DMS153 treated with DMSO at 0.1 percent for 48 hours (cell line): Measurements from ENCODE around the gene TANC1.

Source experiments
- DNase-seq: peaks from one replicate; lab custom pipeline; 2025; ENCODE audit not compliant: unreplicated experiment; lab: John Stamatoyannopoulos, UW

TANC1 gene

GRCh38 chr2:158968396-158969161, at the start of gene TANC1:
Gene TANC1, plus strand, starts transcription at chr2:158968640. Its CDS starts 97,271 bp downstream, at chr2:159065911.
- peak; percentile 57 for DNase-seq

DNA sequence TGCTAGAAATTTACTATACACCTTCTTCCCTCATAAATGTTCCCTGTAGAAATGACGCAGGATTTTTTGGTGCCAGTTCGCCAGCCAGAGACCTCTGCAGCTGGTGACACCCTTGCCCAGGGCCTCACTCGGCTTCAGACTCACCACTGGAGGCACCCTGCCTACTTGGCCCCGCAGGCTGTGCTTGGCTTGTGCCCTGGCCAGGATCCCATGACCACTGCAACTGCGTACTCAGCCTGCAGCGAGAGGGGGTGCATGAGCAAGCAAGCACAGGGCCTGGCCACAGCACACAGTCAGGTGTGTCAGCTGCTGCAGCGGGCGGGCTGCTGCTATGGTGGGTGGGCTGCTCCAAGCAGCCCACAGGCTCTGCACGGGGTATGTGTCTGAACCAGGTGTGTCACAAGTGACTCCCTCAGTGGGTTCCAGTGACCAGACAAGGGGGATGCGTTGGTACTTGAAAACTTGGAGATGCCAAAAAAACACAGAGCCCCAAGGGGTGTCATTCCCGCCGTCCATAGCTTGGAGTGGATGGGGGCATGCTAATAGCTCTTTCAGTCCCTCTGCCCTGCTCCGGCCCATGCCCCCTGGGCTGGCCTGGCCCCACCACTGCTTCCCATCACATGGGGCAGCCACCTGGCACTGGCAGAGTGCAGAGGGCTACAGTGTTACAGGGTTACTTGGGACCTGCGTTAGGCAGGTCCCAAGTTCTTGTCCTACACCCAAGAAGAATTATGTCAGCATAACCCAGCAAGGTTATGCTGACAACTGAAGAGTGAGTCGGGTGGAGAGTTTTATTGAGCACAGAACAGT, 46.6 kb upstream of the TANC1 start:
- DNase-seq: no peak

- no peak for DNase-seq
Observed at GRCh38 chr2:158922601-158923000, 45.8 kb upstream of the TANC1 start.

DNA sequence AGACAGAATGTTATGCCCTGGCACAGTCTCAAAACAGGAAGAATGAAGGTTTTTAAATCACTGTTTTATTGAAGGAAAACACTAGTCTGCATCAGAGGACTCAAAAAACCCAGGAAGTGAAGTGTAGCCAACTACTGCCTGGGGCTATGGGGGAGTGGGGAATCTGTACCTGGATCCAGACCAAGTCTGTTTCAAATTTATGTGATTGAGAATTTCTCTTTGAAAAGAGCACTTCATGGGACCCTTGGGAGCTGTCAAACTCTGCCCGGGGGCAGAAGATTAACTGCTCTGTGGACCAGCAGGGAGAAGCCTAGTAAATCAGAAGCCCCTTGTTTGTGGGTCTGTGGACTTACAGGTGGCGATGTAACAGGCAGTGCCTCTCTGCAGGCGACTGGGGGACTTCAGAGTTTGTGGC, 45.3 kb upstream of the TANC1 start:
- DNase-seq: no peak

- DNase-seq: no peak
Observed at GRCh38 chr2:158923641-158924040, 44.8 kb upstream of the TANC1 start.

GRCh38 chr2:158926478-158926948, 41.9 kb upstream of the TANC1 start:
- no peak for DNase-seq

DNA sequence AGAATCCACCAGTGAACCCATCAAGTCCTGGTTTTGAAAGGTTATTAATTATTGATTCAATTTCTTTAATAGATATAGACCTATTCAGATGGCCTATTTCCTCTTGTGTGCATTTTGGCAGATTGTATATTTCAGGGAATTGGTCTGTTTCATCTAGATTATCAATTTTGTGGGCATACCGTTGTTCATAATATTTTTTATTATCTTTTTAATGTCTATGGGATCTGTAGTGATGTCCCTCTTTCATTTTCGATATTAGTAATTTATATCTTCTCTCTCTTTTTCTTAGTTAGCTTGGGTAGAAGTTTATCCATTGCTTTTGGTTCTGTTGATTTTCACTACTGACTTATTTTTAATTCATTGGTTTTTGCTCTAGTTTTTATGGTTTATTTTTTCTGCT, 39.9 kb upstream of the TANC1 start:
- no peak for DNase-seq

- no peak for DNase-seq
Observed at GRCh38 chr2:158928965-158929364, 39.5 kb upstream of the TANC1 start.

DNA sequence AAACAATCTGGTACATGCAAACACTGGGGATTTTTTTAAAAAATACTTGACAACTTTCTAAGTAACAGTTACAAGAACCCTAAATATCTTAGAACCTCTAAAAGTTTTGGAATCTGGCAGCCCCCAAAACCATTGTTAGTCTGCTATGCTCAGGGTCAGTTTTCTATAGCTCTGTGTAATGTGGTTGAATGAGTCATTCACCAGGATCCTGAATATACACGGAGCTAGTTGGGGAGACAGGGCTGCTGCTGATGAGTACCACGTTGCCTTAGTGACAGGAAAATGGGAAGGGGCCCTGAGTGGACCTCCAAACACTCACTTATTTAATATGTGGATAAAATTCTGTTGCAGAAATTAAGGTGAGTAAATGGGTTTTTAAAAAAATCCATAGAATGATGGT, 36.9 kb upstream of the TANC1 start:
- no peak for DNase-seq

GRCh38 chr2:158932131-158932645, 36.3 kb upstream of the TANC1 start:
- no peak for DNase-seq

DNA sequence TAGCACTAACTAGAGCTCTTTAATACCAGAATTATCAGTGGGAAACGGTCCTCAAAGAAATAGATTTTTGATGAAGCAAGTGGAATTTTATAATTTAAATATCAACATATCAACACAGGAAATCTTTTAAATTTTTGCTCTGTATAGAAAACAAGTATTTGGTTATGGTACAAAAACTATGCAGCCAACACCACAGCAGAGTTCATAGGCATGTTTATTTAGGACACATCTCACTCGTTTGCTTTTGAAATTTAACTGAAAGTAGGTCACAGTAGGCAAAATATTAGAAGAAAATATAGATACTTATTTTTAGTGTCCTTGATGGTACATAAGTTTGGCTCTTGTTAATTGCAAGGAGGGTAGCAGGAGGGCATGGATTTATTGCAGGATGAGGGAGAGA, 34.3 kb upstream of the TANC1 start:
- no peak for DNase-seq

DNA sequence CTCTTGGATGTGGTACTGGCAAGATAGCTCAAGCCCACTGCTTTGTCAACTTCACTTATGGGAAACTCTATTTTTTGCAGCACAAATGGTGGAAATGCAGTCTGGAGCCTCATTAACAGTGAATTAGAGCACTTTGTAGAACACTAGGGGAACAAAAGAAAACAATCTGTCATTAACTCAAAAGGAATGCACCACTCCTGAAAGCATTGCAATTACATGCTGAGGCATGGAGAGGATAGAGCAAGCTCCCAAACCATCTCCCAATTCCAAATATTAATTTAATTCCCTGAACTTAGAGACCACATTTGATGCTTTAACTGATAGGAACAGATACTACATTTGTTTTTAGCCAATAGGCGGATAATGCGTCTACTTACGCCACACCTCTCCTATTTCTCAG, 32.8 kb upstream of the TANC1 start:
- no peak for DNase-seq

DNA sequence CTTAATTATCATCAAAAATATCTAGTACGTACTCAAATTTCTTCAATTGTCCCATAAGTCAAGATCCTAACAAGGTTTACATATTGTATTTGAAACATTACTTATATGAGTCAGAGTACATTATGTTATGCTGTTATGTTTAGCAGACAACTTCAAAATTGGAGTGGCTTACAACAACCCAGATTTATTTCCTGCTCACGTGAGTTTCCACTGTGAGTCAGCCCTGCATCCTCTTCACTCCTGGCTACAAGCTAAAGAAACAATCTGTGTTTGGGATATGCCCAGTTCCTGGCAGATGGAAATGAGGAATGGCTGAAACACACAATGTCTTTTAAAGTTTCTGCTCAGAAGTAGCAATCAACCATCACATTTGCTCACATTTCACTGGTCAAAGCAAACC, 31.5 kb upstream of the TANC1 start:
- DNase-seq: no peak

DNA sequence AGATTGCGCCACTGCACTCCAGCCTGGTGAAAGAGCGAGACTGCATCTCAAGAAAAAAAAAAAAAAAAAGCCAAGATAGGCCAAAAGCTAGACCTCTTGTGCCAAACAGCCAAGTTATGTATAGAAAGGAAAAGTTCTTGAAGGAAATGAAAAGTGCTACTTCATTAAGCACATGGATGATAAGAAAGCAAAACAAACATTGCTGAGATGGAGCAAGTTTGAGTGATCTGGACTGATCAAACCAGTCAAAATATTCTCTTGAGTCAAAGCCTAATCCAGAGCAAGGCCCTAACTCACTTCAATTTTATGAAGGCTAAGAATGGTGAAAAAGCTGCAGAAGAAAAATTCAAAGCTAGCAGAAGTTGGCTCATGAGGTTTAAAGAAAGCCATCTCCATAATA, 28.1 kb upstream of the TANC1 start:
- DNase-seq: no peak

- DNase-seq: no peak
Observed at GRCh38 chr2:158943973-158944372, 24.5 kb upstream of the TANC1 start.

GRCh38 chr2:158948964-158949699, 19.3 kb upstream of the TANC1 start:
- no peak for DNase-seq

DNA sequence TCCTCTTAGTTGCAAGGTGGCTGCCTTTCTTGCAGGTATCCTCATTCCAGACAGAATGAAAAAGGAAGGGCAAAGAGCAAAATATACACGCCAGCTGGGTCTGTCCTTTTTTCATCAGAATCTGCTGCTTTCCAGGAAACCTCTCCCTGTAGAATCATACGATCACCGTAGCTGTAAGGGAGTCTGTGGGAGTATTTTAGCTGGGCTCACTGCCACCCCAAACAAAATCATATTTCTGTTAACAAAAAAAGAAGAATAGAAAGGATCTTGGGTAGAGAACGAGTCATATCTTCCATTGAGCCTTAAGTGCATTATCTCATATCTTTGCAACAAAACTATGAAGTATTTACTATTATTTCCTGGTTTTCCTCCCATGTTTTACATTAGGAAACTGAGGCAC, 15.0 kb upstream of the TANC1 start:
- DNase-seq: no peak

DNA sequence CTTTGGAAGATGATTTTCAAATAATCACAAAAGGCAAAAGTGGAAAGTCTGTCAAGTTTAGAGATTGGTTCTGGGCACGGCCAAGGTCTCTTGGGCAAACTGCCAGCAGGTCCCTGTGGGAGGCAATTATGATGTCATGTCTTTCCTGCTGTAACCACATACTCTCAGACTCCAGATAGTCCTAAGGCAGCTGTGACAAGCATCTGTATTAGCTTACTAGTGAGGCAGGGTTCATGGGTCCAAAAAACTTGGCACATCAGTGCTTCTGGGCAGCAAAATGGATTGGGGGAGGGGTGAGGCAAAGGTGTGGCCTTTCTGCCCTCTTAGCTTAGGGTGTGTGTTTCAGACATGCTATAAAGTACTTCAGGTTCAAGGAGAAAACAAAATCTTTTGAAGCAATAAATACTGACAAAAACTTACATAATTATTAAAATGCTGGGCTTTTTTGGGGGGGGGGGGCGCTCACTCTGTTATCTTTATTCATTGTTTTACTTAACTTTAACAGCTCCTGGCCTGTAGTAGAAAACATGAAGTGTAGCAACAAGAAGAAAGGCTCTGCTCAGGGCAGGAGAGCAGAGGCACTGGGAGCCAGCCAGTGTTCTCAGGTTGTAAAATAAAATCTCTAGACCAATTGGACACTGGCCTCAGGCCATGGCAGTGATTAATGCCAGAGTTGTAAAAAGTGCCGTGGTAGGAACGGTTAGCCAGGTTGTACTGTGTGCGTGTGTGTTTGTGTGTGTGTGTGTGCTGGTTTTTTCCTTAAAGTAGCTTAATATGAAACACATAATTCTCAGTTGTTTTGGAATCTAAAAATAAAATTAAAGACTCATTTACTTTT, 14.3 kb upstream of the TANC1 start:
- peak; percentile 84 for DNase-seq

DNA sequence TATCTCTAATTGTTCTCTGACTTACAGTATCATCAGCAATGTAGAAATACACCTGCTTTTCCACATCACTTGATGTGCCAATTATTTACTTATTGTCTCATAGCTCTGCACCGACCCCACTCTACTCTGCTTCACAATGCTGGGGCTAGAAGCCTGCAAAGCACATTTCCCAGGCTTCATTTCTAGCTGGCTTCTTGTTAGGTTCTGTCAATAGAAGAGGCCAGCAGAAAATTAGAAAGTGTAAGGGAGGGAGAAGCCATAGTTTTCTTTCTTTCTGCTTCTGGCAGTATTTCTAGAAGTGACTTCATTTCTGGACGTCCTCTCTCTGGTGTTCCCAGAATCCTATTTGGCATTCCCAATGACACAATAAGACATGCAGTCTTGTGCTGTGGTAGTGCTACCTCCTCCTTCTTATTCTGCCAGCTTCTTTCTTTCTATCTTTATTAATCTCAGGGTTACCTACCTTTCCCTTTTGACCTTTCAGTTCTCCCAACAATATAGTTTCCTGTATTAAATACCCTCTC, 12.5 kb upstream of the TANC1 start:
- no peak for DNase-seq

DNA sequence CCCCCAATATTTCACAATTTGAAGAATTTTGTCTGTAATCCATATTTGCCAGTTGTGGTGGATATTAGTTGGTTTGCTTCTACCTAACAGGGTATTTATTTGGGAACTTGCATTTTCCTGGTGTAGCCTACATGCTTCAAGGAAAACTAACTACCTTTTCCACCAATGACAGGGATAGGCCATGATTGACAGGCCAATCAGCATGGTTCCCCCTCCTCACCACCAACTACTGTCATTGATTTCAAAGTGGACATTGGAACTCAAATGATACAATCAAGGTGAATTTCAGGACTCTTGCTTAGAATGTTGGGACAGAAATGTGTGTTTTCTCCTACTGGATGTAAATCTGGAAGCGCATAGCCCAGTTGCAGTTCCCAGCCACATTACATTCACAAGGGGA, 10.1 kb upstream of the TANC1 start:
- DNase-seq: no peak
